WTC11 (cell line): ENCODE measurements around the gene OFD1.

ENCODE experiments used
- ATF3 ChIP-seq: sonication (generic); formaldehyde crosslinking; conservative IDR thresholded peaks from 2 replicates; pipeline ENCODE4 v1.8.1; 2022; ENCODE audit warnings: mild to moderate bottlenecking, missing genetic modification reagents
- CTCF ChIP-seq: fragments of 200-600 bp; IDR thresholded peaks from 2 replicates; pipeline ENCODE4 v1.8.0; 2022; ENCODE audit warnings: antibody characterized with exemption
- FOXP4 ChIP-seq: sonication (generic); formaldehyde crosslinking; IDR thresholded peaks from 2 replicates; pipeline ENCODE4 v1.8.0; 2022; ENCODE audit warnings: mild to moderate bottlenecking, missing genetic modification reagents
- NR2C2 ChIP-seq: sonication (generic); formaldehyde crosslinking; IDR thresholded peaks from 2 replicates; pipeline ENCODE4 v1.8.0; 2022; ENCODE audit warnings: mild to moderate bottlenecking, missing genetic modification reagents
- TEAD4 ChIP-seq: sonication (generic); formaldehyde crosslinking; IDR thresholded peaks from 2 replicates; pipeline ENCODE4 v1.8.0; 2022; ENCODE audit warnings: mild to moderate bottlenecking, missing genetic modification reagents

- TF ChIP-seq FOXP4 (CRISPR knock-in tag) (no peak), ATF3 (CRISPR knock-in tag) (no peak), NR2C2 (CRISPR knock-in tag) (no peak), TEAD4 (no peak), CTCF (no peak)
Measured at GRCh38 chrX:13700380-13700779, 34.2 kb upstream of the OFD1 start.
